Esophagus muscularis mucosa (tissue), 4 donors: ENCODE results near the gene CELF4.

Source experiments
- CTCF ChIP-seq, 3 experiments: fragments of 200-600 bp in 2 of 3; fragments of 450-650 bp in 1 of 3; sonication (generic) in 2 of 3; IDR thresholded peaks; one replicate each; pipeline ENCODE4 v1.5.1; 2017 to 2019; ENCODE audit warnings: antibody characterized with exemption in 3 of 3, mild to moderate bottlenecking in 2 of 3, moderate library complexity in 1 of 3
- EP300 ChIP-seq: sonication (generic); formaldehyde crosslinking; IDR thresholded peaks from one replicate; pipeline ENCODE4 v1.6.1; 2017; ENCODE audit warnings: antibody characterized with exemption
- POLR2A ChIP-seq: fragments of 450-650 bp; IDR thresholded peaks from one replicate; pipeline ENCODE4 v1.6.1; 2017; ENCODE audit warnings: antibody characterized with exemption, moderate library complexity, mild to moderate bottlenecking, low read depth

GRCh38 chr18:37388413-37388812 lies 177.2 kb downstream of the CELF4 start:
- TF ChIP-seq POLR2A (no peak), CTCF (IDR thresholded peaks at IDR 0.05) (no peak), EP300 (no peak)
